GM12872 (cell line): ENCODE measurements around the gene C1QL3.
A peak's percentile ranks its signal among the peaks of the same experiment; 100 is the strongest.

ENCODE experiments used
- CTCF ChIP-seq: IDR thresholded peaks from 3 replicates; pipeline ENCODE4 v1.5.1; 2011; ENCODE audit warnings: low read depth, mild to moderate bottlenecking, low read length, moderate library complexity; ENCODE audit not compliant: insufficient read depth

The C1QL3 gene

GRCh38 chr10:16519908-16520861 lies 1.5 kb downstream of the C1QL3 start:
- TF ChIP-seq CTCF, result no peak

GRCh38 chr10:16519250-16519907 lies 2.3 kb downstream of the C1QL3 start:
- no peak for TF ChIP-seq CTCF

GRCh38 chr10:16518822-16519221 lies 2.9 kb downstream of the C1QL3 start:
- peak; percentile 20; the same call in 1 of the 3 replicates for TF ChIP-seq CTCF

GRCh38 chr10:16510843-16511242 lies 10.8 kb downstream of the C1QL3 start:
- no peak for TF ChIP-seq CTCF

GRCh38 chr10:16509996-16510395 lies 11.7 kb downstream of the C1QL3 start:
- TF ChIP-seq CTCF, result no peak

- no peak for TF ChIP-seq CTCF
Measured at GRCh38 chr10:16505161-16505560, 16.5 kb downstream of the C1QL3 start.

GRCh38 chr10:16497911-16498310 lies 23.8 kb downstream of the C1QL3 start:
- TF ChIP-seq CTCF, result no peak
